NB4 (cell line): ENCODE data around the gene FBXO44.

Experiments
- DNase-seq: peaks from one replicate; pipeline ENCODE4 v3.0.0; 2010; ENCODE audit warnings: low read depth
- H3K4me3 ChIP-seq: one replicate; pipeline ENCODE4 v1.5.1; 2011; ENCODE audit warnings: mild to moderate bottlenecking, low read depth, low read length, moderate library complexity
- MYC ChIP-seq: IDR thresholded peaks from 2 replicates; pipeline ENCODE4 v1.6.1; 2011; ENCODE audit warnings: low read depth, low read length
- POLR2A ChIP-seq: IDR thresholded peaks from 2 replicates; pipeline ENCODE4 v1.6.1; 2011; ENCODE audit warnings: mild to moderate bottlenecking; ENCODE audit not compliant: insufficient read length; ENCODE audit errors: extremely low read depth
- TF ChIP-seq, protein P1 (sequence below): IDR thresholded peaks from 2 replicates; pipeline ENCODE4 v1.6.1; 2011; ENCODE audit warnings: low read depth, low read length
- TF ChIP-seq, protein P2 (sequence below): IDR thresholded peaks from one replicate; pipeline ENCODE4 v1.5.1; 2012; ENCODE audit warnings: low read depth, low read length

The FBXO44 gene

DNA sequence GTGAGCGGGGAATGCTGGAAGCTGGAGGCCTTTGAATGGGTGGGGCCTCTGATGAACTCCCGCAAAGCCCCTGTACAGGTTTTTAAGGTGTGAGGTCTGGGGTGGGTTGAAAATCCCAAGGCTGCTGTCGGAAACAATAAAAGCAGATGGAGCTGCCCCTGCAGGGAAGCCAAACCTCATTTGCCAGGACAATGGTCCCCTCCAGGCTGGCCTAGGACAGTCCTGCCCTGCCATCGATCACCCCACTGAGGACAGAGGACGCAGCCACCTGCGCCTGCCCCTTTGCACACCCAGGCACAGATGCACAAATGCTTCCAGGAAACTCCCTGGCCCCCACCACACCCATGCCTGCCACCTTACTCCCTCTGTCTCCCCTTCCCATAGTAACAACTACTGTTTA lies 41.2 kb downstream of the FBXO44 start:
- no peak overlapping the region for H3K4me3 ChIP-seq
- no peak for DNase-seq
- TF ChIP-seq MYC: no peak
- TF ChIP-seq, protein P1, sequence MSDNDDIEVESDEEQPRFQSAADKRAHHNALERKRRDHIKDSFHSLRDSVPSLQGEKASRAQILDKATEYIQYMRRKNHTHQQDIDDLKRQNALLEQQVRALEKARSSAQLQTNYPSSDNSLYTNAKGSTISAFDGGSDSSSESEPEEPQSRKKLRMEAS: no peak
- TF ChIP-seq POLR2A: no peak

DNA sequence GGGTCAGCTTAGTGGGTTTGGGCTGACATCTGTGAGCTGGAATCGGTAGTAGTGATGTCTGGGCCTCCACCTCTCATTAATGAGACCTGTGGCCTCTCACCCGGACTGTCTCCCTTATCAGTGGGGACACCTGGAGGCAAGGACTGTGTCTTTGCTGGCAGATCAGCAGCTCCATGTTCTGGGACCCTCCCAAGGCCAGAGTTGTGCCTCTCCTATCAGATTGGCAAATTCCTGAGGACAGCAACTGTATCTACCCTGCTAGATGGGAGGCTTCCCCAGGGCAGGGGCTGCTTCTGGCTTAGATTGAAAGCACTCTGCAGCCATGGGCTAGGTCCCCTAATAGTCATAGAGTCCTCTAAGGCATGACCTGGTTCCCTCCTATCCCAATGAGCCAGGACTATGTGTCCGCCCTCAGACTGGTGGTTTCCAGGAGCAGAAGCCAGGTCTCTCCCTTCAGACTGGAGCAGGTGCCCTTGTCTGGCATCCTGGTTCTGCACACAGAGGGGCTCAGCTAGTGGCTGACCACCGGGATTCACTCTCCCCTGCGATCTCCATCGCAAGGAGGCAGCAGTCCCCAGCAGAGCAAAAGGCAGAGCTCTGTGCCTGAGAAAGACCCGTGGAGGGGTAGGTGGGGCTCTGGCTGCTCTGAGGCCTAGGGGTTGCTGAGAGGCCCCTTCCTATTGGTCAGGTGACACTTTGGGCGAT lies 42.7 kb downstream of the FBXO44 start:
- no peak overlapping the region for H3K4me3 ChIP-seq
- DNase-seq: no peak
- TF ChIP-seq, protein P2, sequence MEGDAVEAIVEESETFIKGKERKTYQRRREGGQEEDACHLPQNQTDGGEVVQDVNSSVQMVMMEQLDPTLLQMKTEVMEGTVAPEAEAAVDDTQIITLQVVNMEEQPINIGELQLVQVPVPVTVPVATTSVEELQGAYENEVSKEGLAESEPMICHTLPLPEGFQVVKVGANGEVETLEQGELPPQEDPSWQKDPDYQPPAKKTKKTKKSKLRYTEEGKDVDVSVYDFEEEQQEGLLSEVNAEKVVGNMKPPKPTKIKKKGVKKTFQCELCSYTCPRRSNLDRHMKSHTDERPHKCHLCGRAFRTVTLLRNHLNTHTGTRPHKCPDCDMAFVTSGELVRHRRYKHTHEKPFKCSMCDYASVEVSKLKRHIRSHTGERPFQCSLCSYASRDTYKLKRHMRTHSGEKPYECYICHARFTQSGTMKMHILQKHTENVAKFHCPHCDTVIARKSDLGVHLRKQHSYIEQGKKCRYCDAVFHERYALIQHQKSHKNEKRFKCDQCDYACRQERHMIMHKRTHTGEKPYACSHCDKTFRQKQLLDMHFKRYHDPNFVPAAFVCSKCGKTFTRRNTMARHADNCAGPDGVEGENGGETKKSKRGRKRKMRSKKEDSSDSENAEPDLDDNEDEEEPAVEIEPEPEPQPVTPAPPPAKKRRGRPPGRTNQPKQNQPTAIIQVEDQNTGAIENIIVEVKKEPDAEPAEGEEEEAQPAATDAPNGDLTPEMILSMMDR: no peak
- no peak for TF ChIP-seq MYC
- no peak for TF ChIP-seq POLR2A
- TF ChIP-seq, protein P1: no peak

DNA sequence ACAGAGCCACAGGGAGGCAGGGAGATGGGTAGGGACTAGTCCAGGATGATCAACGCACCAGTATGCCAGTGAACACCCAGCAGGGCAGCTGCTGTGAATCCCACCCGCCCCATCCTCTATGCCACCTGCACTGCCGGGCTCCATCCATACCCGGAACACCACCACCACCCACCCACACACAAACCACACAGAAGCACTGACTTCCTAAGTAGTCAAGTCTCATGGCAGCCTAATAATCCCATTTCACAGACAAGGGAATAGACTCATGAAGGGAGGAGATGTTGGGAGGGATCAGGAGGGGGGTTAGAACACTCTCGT lies 43.2 kb downstream of the FBXO44 start:
- no peak for DNase-seq
- TF ChIP-seq, protein P2: no peak
- TF ChIP-seq MYC (no peak), POLR2A (no peak)
- TF ChIP-seq, protein P1: no peak
- no peak overlapping the region for H3K4me3 ChIP-seq

DNA sequence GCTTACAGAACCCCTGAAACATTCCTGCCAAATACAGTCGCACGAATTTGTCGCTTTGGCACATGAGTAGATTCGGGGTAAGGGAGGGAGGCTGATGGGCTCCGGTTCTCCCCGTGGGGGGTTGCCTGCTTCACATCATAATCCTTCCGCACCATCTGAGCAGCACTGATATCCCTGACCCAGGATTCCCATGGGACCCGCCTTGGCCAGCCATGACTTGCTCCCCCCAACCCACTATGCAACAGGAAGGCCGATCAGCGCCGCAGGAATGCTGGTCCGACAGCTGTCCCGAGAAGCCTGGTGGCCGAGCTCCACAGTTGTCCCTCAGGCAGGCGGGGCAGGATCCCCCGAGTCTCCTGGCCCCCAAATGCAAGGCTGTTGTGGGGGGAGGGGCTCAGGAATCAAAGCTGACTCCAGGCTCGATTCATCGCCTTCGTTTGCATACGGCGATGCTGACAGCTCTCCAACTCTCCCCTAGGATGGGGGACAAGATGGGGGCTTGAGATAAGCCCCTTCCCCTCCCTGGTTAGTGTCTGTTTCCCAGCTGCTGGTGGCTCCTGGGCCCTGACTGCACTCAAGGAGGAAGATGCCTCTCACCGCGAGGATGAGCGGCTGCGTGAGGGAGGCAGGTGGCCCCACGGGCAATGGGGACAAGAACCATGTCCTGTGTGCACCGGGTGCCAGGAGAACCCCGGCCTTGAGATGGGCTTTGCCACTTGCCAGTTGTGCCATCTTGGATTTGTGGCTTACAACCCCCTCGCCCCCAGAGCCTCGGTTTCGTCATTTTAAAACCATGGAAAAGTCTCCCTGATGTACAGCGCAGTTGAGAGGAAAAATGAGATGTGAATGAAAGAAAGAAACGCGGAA lies 46.2 kb downstream of the FBXO44 start:
- H3K4me3 ChIP-seq: no peak overlapping the region
- DNase-seq: no peak
- TF ChIP-seq POLR2A (no peak), MYC (no peak)
- TF ChIP-seq, protein P2: no peak
- TF ChIP-seq, protein P1: no peak

DNA sequence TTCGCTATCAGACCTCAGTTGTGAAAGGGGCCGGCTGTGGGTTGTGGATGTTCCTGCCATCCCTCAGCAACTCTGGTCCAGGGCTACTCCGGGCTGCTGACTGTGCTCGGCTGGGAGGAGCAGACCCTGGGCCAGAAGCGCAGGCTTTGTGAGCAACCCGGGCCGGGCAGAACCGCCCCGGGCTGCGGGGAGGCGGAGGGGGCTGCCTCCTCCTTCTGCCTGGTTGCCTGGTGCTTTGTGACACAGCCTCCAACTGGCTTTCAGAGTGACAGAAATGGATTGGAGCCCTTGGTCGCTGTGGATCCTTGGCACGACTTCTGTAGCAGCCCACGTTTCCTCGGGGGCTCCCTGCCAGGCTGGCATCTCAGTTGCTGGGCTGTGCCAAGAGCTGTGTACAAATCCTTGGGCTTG lies 46.9 kb downstream of the FBXO44 start:
- H3K4me3 ChIP-seq: no peak overlapping the region
- DNase-seq: no peak
- TF ChIP-seq, protein P1: no peak
- TF ChIP-seq, protein P2: no peak
- TF ChIP-seq POLR2A (no peak), MYC (no peak)
